Upper lobe of left lung (tissue), 4 donors: Measurements from ENCODE around the gene LIN28A.

ENCODE experiments used
- CTCF ChIP-seq, 6 experiments: fragments of 450-650 bp in 4 of 6; fragments of 200-600 bp in 2 of 6; sonication (generic) in 2 of 6; IDR thresholded peaks; one replicate each; pipeline ENCODE4 v1.5.1; 2016 to 2019; ENCODE audit warnings: antibody characterized with exemption in 6 of 6
- EP300 ChIP-seq, 4 donors: sonication (generic); formaldehyde crosslinking; IDR thresholded peaks; one replicate each; pipeline ENCODE4 v1.5.1; 2017; ENCODE audit warnings: antibody characterized with exemption in 4 of 4, control low read depth in 2 of 4
- POLR2A ChIP-seq, 4 donors: fragments of 450-650 bp; IDR thresholded peaks; one replicate each; pipeline ENCODE4 v1.5.1; 2016 to 2017; ENCODE audit warnings: antibody characterized with exemption in 4 of 4, mild to moderate bottlenecking in 2 of 4
- POLR2AphosphoS5 ChIP-seq, 2 donors: sonication (generic); formaldehyde crosslinking; IDR thresholded peaks; one replicate each; pipeline ENCODE4 v1.5.1; 2017; ENCODE audit warnings: antibody characterized with exemption in 2 of 2

GRCh38 chr1:26417111-26417759 is 6.6 kb downstream of the LIN28A start:
- TF ChIP-seq POLR2AphosphoS5 (IDR thresholded peaks at IDR 0.05) (no peak), EP300 (IDR thresholded peaks at IDR 0.05) (no peak), POLR2A (IDR thresholded peaks at IDR 0.05) (no peak), CTCF (IDR thresholded peaks at IDR 0.05) (peak; percentile 51 to 87 (median 70))
